Vagina (tissue), 2 donors: ENCODE results near the gene PLEKHG2. TPM values are rescaled to one million over a fixed set of nuclear protein-coding genes. Genes with fewer than 3 reads are reported as not detected.

ENCODE experiments used
- DNase-seq, 2 donors: peaks; one replicate each; pipeline ENCODE4 v3.0.0-alpha.2; 2017; ENCODE audit errors: extremely low spot score in 2 of 2
- H3K27ac ChIP-seq: fragments of 200-600 bp; sonication (generic); one replicate; pipeline ENCODE4 v1.5.1; 2019
- H3K27me3 ChIP-seq: fragments of 200-600 bp; sonication (generic); one replicate; pipeline ENCODE4 v1.5.1; 2019
- H3K36me3 ChIP-seq, 2 donors: fragments of 200-600 bp; sonication (generic); one replicate each; pipeline ENCODE4 v1.5.1; 2017 to 2019
- H3K4me1 ChIP-seq: fragments of 200-600 bp; sonication (generic); one replicate; pipeline ENCODE4 v1.5.1; 2019
- H3K4me3 ChIP-seq, 2 donors: fragments of 200-600 bp; sonication (generic); 1 replicate in 1 of 2; 2 replicates in 1 of 2; pipeline ENCODE4 v1.5.1; 2016 to 2019
- H3K9me3 ChIP-seq: fragments of 200-600 bp; sonication (generic); one replicate; pipeline ENCODE4 v1.5.1; 2019
- CTCF ChIP-seq, 3 experiments: fragments of 450-650 bp in 2 of 3; fragments of 200-600 bp in 1 of 3; sonication (generic) in 1 of 3; IDR thresholded peaks; one replicate each; pipeline ENCODE4 v1.5.1; 2017 to 2019; ENCODE audit warnings: antibody characterized with exemption in 3 of 3, mild to moderate bottlenecking in 2 of 3, moderate library complexity in 2 of 3
- POLR2A ChIP-seq, 2 donors: fragments of 450-650 bp; IDR thresholded peaks; one replicate each; pipeline ENCODE4 v1.6.1; 2017; ENCODE audit warnings: antibody characterized with exemption in 2 of 2, mild to moderate bottlenecking in 2 of 2, moderate library complexity in 2 of 2
- POLR2AphosphoS5 ChIP-seq, 2 donors: sonication (generic); formaldehyde crosslinking; IDR thresholded peaks; one replicate each; pipeline ENCODE4 v1.9.0; 2017; ENCODE audit warnings: antibody characterized with exemption in 2 of 2, mild to moderate bottlenecking in 2 of 2, low read depth in 1 of 2; ENCODE audit not compliant: insufficient read depth in 1 of 2
- intact Hi-C: fragments of 100-400 bp; cut with DNase I; formaldehyde crosslinking; loops from one replicate; pipeline ENCODE4 v1.15.1; 2023
- total RNA-seq: library from RNA; depleted of rRNA; stranded (reverse); fragments of >200 nt; gene quantifications from one replicate; pipeline ENCODE4 v1.2.3, GENCODE V29; 2016

PLEKHG2 gene
- total RNA-seq: 18.9 TPM

DNA sequence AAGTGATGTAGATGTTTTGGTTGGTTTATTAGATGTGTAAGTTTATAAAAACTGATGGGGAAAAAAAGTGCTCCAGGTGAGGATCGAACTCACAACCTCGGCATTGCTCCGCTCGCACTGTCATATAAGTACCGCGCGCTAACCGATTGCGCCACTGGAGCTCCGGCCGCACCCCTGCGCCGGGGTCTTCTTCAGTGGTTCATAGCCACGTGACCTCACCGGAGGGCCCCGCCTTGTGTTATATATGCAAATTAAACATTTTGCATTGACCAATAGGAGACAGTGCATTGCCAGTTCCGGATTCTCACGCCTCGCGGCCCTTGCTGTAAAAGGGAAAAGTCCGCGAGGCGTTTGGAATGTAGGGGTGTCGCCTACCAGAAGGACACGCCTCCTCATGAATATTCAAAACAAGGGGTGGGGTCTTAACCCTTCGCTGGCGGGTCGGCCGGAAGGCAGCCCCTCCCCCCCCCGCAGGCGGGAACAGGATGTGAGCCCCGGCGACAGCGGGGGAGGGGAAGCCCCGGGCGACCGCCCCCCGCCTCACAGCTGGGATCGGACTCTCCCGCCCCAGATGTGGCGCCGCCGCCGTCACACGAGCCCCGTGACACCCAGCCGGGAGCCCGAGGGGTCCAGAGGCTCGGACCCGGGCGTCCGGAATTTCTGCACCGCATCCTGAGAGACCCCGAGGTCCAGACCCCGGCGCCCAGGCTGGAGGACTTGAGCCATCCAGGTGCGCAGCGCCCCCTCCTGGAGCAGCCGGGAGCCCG lies at the start of gene PLEKHG2:
Gene PLEKHG2 (plus strand): TSS at position 570 of the 767 bp plus-strand sequence. CDS start 1,418 bp downstream, outside the sequence.
- intact Hi-C loops: loop anchor here (5.0 kb wide), 1 partner anchor 70 kb away; the partner anchor contains the start of gene SAMD4B
- DNase-seq: peak in 1 of 2 donors; percentile 100
- peaks cover 6 to 23% of the 10 kb centered on the region in 2 donors for H3K36me3 ChIP-seq

DNA sequence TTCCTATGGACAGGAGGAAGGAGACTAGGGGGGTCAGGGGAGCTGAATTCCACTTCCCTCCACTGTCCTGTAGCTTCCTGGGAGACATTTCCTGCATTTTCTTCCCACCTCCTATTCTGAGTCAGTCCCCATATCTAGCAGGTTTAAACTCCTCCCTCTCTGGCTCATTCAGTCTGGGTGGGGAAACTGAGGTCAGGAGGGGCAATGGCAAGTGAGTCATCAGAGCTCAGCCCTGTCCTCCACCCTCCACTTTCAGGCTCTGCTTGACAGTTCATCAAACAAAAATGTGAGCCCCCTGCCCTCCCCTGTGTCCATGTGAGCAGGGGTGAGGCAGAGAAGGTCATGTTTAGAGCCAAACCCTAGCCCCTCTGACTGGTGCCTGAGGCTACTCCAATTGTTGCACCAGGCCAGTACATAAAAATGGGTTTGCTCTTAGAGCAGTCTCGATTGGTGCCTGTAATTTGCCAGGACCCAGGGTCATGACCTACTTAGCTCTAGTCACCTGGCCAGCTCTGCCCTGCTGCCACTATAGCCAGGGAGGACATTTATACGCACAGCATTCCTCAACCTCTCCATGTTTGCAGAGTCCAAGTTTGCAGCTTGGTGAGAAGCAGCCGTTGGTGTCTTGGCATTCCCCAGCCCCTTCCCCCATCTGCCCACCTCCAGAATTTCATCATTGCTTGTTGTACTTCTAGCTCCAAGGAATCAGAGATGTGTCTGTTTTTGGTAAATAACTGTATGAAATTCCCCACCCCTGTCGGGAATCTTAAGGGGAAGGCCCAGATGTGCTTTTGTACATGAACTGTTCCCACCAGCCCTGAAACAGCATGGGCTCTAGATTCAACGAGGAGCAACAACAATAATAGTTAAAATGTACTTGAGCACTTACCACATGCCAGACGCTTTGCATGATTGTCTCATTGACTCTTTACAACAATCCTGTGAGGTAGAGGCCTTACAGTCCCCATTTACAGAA lies 49.5 kb upstream of the PLEKHG2 start:
- peaks cover 6 to 48% of the 10 kb centered on the region in 2 donors for H3K36me3 ChIP-seq
- peaks cover 52% of the 10 kb centered on the region for H3K4me1 ChIP-seq
- intact Hi-C loops: no loop called here
- H3K27ac ChIP-seq: peak overlapping the region; percentile 81
- H3K27me3 ChIP-seq: no peaks in the 10 kb centered on the region
- no peaks in the 10 kb centered on the region for H3K9me3 ChIP-seq
- TF ChIP-seq POLR2A (IDR thresholded peaks at IDR 0.05) (no peak), POLR2AphosphoS5 (IDR thresholded peaks at IDR 0.05; ENCODE audit: insufficient read depth in 1 of 2, low read depth in 1 of 2) (no peak), CTCF (IDR thresholded peaks at IDR 0.05) (no peak)
- no peak for DNase-seq
- no peak overlapping the region for H3K4me3 ChIP-seq

More for the DNA sequence above, at the start of gene PLEKHG2:
- Histone ChIP-seq H3K27me3 (no peaks in the 10 kb centered on the region), H3K27ac (peak within 1 kb of the TSS; percentile 100), H3K4me3 (peak within 1 kb of the TSS; percentile 97 to 98), H3K4me1 (peaks cover 55% of the 10 kb centered on the region), H3K9me3 (no peaks in the 10 kb centered on the region)
- TF ChIP-seq CTCF (IDR thresholded peaks at IDR 0.05) (peak; percentile 74 to 89 (median 77)), POLR2AphosphoS5 (IDR thresholded peaks at IDR 0.05; ENCODE audit: insufficient read depth in 1 of 2, low read depth in 1 of 2) (peak; percentile 93 to 97), POLR2A (IDR thresholded peaks at IDR 0.05) (peak in 1 of 2 donors; percentile 45)

- Histone ChIP-seq H3K4me1 (peaks cover 58% of the 10 kb centered on the region), H3K27ac (peak overlapping the region; percentile 81), H3K4me3 (no peak overlapping the region), H3K9me3 (no peaks in the 10 kb centered on the region), H3K36me3 (peaks cover under 1 to 39% of the 10 kb centered on the region in 2 donors), H3K27me3 (no peaks in the 10 kb centered on the region)
- TF ChIP-seq POLR2A (IDR thresholded peaks at IDR 0.05): no peak
- peak in 1 of 2 donors; percentile 51 for TF ChIP-seq POLR2AphosphoS5 (IDR thresholded peaks at IDR 0.05; ENCODE audit: insufficient read depth in 1 of 2, low read depth in 1 of 2)
- intact Hi-C loops: no loop called here
- DNase-seq: no peak
Measured at GRCh38 chr19:39363901-39364457, 48.5 kb upstream of the PLEKHG2 start.

DNA sequence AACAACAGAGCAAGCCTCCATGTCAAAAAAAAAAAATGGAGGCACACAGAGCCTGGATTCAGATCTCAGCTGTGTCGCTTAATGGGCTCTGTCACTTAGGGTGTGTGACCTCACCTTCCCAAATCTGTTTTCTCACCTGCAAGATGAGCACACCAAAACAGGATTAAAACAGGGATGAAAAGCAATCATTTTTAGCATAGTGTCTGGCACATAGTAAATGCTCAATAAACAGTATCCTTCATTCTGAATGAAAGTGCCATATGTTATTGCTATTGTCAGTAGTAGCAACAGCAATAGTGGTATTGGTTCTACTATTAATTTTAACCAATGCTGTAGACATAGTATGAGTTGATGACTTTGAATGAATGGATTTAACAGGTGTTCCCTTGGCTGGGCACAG lies 46.9 kb upstream of the PLEKHG2 start:
- Histone ChIP-seq H3K36me3 (peaks cover 0 to 36% of the 10 kb centered on the region in 2 donors), H3K4me3 (no peak overlapping the region), H3K27me3 (no peaks in the 10 kb centered on the region), H3K9me3 (no peaks in the 10 kb centered on the region), H3K27ac (peak overlapping the region; percentile 81), H3K4me1 (peaks cover 58% of the 10 kb centered on the region)
- intact Hi-C loops: no loop called here
- no peak for TF ChIP-seq POLR2AphosphoS5 (IDR thresholded peaks at IDR 0.05; ENCODE audit: insufficient read depth in 1 of 2, low read depth in 1 of 2)
- TF ChIP-seq CTCF (IDR thresholded peaks at IDR 0.05): no peak
- TF ChIP-seq POLR2A (IDR thresholded peaks at IDR 0.05): no peak
- DNase-seq: no peak

- no peak for TF ChIP-seq POLR2AphosphoS5 (IDR thresholded peaks at IDR 0.05; ENCODE audit: insufficient read depth in 1 of 2, low read depth in 1 of 2)
- no peak for TF ChIP-seq POLR2A (IDR thresholded peaks at IDR 0.05)
- TF ChIP-seq CTCF (IDR thresholded peaks at IDR 0.05): no peak
- H3K36me3 ChIP-seq: peaks cover 0 to 40% of the 10 kb centered on the region in 2 donors
- H3K4me3 ChIP-seq: no peak overlapping the region
- H3K9me3 ChIP-seq: no peaks in the 10 kb centered on the region
- peak overlapping the region; percentile 12 for H3K27ac ChIP-seq
- DNase-seq: no peak
- H3K4me1 ChIP-seq: peaks cover 57% of the 10 kb centered on the region
- intact Hi-C loops: no loop called here
- no peaks in the 10 kb centered on the region for H3K27me3 ChIP-seq
Measured at GRCh38 chr19:39369200-39369599, 43.3 kb upstream of the PLEKHG2 start.
